ENCODE measurements around the gene CLIP4.

Gene CLIP4

GRCh38 chr2:29226808-29227207, 111.6 kb downstream of the CLIP4 start:
- peaks cover 50% of the 10 kb centered on the region for H3K27me3 Mint-ChIP-seq
- DNase-seq: no peak
- no peak overlapping the region for H3K27ac Mint-ChIP-seq
- no peak overlapping the region for H3K4me3 Mint-ChIP-seq
- no peaks in the 10 kb centered on the region for H3K4me1 Mint-ChIP-seq
- no peak for ATAC-seq
- no peaks in the 10 kb centered on the region for H3K9me3 Mint-ChIP-seq

GRCh38 chr2:29227935-29228675, 112.9 kb downstream of the CLIP4 start:
- Mint-ChIP-seq H3K4me1 (no peaks in the 10 kb centered on the region), H3K27me3 (peaks cover 50% of the 10 kb centered on the region), H3K4me3 (no peak overlapping the region), H3K9me3 (no peaks in the 10 kb centered on the region), H3K27ac (no peak overlapping the region)
- DNase-seq (no peak), ATAC-seq (no peak)

GRCh38 chr2:29228947-29229346, 113.7 kb downstream of the CLIP4 start:
- DNase-seq (no peak), ATAC-seq (no peak)
- no peaks in the 10 kb centered on the region for H3K4me1 Mint-ChIP-seq
- no peak overlapping the region for H3K4me3 Mint-ChIP-seq
- H3K27me3 Mint-ChIP-seq: peaks cover 50% of the 10 kb centered on the region
- H3K27ac Mint-ChIP-seq: no peak overlapping the region
- no peaks in the 10 kb centered on the region for H3K9me3 Mint-ChIP-seq

GRCh38 chr2:29229640-29230039, 114.4 kb downstream of the CLIP4 start:
- DNase-seq (no peak), ATAC-seq (no peak)
- H3K27ac Mint-ChIP-seq: no peak overlapping the region
- H3K27me3 Mint-ChIP-seq: peaks cover 49% of the 10 kb centered on the region
- H3K4me1 Mint-ChIP-seq: no peaks in the 10 kb centered on the region
- H3K4me3 Mint-ChIP-seq: no peak overlapping the region
- no peaks in the 10 kb centered on the region for H3K9me3 Mint-ChIP-seq

- Mint-ChIP-seq H3K27ac (no peak overlapping the region), H3K27me3 (peaks cover 33% of the 10 kb centered on the region), H3K9me3 (no peaks in the 10 kb centered on the region), H3K4me3 (no peak overlapping the region), H3K4me1 (no peaks in the 10 kb centered on the region)
- DNase-seq: no peak
- no peak for ATAC-seq
Observed at GRCh38 chr2:29232041-29232440, 116.8 kb downstream of the CLIP4 start.

GRCh38 chr2:29233428-29233827, 118.2 kb downstream of the CLIP4 start:
- DNase-seq (no peak), ATAC-seq (no peak)
- Mint-ChIP-seq H3K27ac (no peak overlapping the region), H3K4me3 (no peak overlapping the region), H3K27me3 (peaks cover 22% of the 10 kb centered on the region), H3K4me1 (no peaks in the 10 kb centered on the region), H3K9me3 (no peaks in the 10 kb centered on the region)

- peaks cover 11% of the 10 kb centered on the region for H3K27me3 Mint-ChIP-seq
- no peaks in the 10 kb centered on the region for H3K4me1 Mint-ChIP-seq
- H3K9me3 Mint-ChIP-seq: no peaks in the 10 kb centered on the region
- ATAC-seq (no peak), DNase-seq (no peak)
- no peak overlapping the region for H3K27ac Mint-ChIP-seq
- H3K4me3 Mint-ChIP-seq: no peak overlapping the region
Observed at GRCh38 chr2:29235411-29235810, 120.2 kb downstream of the CLIP4 start.

GRCh38 chr2:29236074-29236473, 120.9 kb downstream of the CLIP4 start:
- H3K27me3 Mint-ChIP-seq: peaks cover 11% of the 10 kb centered on the region
- H3K4me3 Mint-ChIP-seq: no peak overlapping the region
- ATAC-seq (no peak), DNase-seq (no peak)
- no peaks in the 10 kb centered on the region for H3K9me3 Mint-ChIP-seq
- no peaks in the 10 kb centered on the region for H3K4me1 Mint-ChIP-seq
- no peak overlapping the region for H3K27ac Mint-ChIP-seq

GRCh38 chr2:29238497-29238896, 123.3 kb downstream of the CLIP4 start:
- no peaks in the 10 kb centered on the region for H3K4me1 Mint-ChIP-seq
- no peak overlapping the region for H3K4me3 Mint-ChIP-seq
- ATAC-seq (no peak), DNase-seq (no peak)
- peaks cover 11% of the 10 kb centered on the region for H3K27me3 Mint-ChIP-seq
- H3K27ac Mint-ChIP-seq: no peak overlapping the region
- no peaks in the 10 kb centered on the region for H3K9me3 Mint-ChIP-seq
